ENCODE measurements around the gene ADAMTS19. TPM values are rescaled to one million over a fixed set of nuclear protein-coding genes. Genes with fewer than 3 reads are reported as not detected.

ADAMTS19 gene
- total RNA-seq, 4 donors from 2014 or later, result not detected

DNA sequence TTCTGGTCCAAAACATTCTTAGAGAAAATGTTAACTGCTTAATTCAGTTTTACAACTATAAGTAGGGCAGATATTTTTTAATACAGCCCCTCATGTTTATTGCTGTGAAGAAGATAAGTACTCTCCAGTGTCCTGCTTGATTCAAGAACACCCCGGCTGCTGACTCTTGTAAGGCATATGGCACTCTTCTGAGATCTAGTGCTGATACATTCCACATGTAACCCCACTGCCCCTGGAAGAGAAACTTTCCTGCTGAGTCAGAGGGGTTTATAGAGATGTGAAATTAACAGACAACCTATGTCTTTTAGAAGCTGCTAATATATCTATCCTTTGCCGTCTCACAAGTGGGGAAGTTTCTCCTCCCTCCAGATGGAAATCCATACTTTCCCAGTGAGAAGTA, 286.8 kb downstream of the ADAMTS19 start:
- WGBS, 2 donors, result 54 to 62% methylated on average over 2 of the region's 2 CpGs
- Histone ChIP-seq H3K36me3 (no peaks in the 10 kb centered on the region), H3K9me3 (no peaks in the 10 kb centered on the region), H3K27ac (no peak overlapping the region), H3K27me3 (no peaks in the 10 kb centered on the region), H3K4me1 (no peaks in the 10 kb centered on the region), H3K4me3 (replicated peaks in 1 of 3) (no peak overlapping the region)
- TF ChIP-seq POLR2A (IDR thresholded peaks at IDR 0.05), result no peak
- TF ChIP-seq, protein P1, sequence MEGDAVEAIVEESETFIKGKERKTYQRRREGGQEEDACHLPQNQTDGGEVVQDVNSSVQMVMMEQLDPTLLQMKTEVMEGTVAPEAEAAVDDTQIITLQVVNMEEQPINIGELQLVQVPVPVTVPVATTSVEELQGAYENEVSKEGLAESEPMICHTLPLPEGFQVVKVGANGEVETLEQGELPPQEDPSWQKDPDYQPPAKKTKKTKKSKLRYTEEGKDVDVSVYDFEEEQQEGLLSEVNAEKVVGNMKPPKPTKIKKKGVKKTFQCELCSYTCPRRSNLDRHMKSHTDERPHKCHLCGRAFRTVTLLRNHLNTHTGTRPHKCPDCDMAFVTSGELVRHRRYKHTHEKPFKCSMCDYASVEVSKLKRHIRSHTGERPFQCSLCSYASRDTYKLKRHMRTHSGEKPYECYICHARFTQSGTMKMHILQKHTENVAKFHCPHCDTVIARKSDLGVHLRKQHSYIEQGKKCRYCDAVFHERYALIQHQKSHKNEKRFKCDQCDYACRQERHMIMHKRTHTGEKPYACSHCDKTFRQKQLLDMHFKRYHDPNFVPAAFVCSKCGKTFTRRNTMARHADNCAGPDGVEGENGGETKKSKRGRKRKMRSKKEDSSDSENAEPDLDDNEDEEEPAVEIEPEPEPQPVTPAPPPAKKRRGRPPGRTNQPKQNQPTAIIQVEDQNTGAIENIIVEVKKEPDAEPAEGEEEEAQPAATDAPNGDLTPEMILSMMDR (IDR thresholded peaks at IDR 0.05), result no peak
- DNase-seq, result no peak
- intact Hi-C loops (cut with DNase I), result no loop called here

DNA sequence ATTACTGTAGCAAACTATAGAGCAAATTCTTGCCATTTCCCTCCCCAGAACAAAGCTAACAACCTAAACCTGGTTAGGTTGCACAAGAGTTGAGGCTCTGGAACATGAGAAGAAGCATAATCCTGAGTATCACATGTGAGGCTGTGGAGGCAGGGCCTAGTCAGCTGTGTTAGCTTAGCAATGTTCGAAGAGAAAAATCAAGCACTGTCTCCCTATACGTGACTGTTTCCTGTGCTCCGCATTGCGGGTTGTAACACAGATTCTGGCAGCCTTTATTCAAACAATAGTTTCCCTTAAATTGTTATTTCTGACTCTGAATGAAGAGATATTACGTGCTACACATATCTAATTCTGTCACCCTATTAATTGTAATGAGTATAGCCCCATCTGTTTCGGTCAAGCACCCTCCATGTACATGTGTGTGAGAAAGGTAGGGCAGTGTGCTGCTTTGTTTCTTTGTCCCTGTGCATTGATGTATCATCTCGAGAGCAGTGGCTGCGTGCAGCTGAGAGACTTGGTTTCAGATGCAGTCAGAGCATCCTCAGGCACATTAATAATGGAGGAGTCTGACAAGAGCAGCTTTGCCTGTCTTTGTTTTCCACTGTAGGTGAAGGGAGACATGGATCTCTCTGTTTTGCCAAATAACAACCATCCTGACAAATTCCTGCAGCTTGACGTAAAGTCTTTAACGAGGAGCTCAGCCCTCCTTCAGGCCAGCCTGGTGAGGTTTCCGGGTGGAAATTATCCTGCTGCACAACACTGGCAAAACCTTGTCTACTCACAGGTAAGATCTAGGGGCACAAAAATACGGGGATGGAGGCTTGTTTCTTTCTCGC, 287.7 kb downstream of the ADAMTS19 start, which contains the start of gene MINAR2:
MINAR2 (plus strand) TSS at position 523 of the 836 bp plus-strand sequence; CDS start at position 620, 97 bp downstream.
- TF ChIP-seq, protein P1 (IDR thresholded peaks at IDR 0.05), result no peak
- no peak for TF ChIP-seq POLR2A (IDR thresholded peaks at IDR 0.05)
- Histone ChIP-seq H3K4me3 (replicated peaks in 1 of 3) (no peak within 1 kb of the TSS), H3K27me3 (no peaks in the 10 kb centered on the region), H3K9me3 (no peaks in the 10 kb centered on the region), H3K4me1 (no peaks in the 10 kb centered on the region), H3K27ac (no peak within 1 kb of the TSS), H3K36me3 (no peaks in the 10 kb centered on the region)
- intact Hi-C loops (cut with DNase I), result no loop called here
- 85 to 87% methylated on average over 13 of the region's 13 CpGs for WGBS, 2 donors
- no peak for DNase-seq

DNA sequence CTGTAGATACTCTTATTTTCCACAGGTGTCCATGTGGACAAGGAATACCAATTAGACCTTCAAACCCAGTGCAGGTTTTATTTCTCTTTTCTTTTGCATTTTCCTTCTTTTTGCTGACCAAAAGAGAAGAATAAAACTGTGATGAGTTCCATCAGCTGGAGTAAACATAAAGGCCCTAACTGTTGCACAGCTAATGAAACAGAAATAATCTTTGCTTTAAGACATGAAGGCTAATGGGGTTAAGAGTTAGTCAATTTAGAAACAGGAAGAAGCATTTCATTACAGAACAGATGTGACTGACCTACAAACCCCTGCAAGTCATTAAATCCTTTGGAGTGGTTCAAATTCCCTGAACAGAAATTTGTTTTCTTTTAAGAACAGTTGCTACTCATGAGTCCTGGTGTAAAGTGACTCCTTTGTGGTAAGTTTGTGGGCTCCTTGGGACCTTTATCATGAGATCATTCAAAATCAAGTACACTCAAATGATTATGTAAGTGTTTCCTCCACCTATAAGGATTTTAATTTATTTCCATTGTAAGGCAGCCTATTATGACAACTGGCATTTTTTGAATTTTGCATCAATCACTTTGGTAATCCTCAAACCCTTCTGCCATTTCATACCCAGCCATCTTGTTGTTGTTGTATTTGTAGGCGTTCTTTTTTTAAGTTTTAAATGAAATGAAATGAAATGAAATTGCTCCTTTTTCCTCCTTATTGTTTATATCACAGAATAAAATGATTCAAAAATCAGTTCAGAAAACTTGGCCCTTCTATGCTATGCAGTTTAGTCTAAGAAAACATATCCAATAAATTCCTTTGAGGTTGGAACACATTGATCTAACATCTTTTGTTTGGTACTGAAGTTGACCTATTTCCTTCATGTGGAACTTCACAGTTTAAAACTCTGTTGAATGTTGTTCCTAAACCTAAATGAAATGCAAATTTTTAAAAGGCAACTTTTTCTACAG, 289.1 kb downstream of the ADAMTS19 start:
- H3K4me1 ChIP-seq, result no peaks in the 10 kb centered on the region
- intact Hi-C loops (cut with DNase I), result no loop called here
- H3K4me3 ChIP-seq (replicated peaks in 1 of 3), result no peak overlapping the region
- H3K9me3 ChIP-seq, result no peaks in the 10 kb centered on the region
- H3K27ac ChIP-seq, result no peak overlapping the region
- H3K27me3 ChIP-seq, result no peaks in the 10 kb centered on the region
- 86 to 95% methylated on average over 1 of the region's 1 CpG for WGBS, 2 donors
- no peaks in the 10 kb centered on the region for H3K36me3 ChIP-seq
- DNase-seq, result no peak
- TF ChIP-seq POLR2A (IDR thresholded peaks at IDR 0.05), result no peak
- TF ChIP-seq, protein P1 (IDR thresholded peaks at IDR 0.05), result no peak

DNA sequence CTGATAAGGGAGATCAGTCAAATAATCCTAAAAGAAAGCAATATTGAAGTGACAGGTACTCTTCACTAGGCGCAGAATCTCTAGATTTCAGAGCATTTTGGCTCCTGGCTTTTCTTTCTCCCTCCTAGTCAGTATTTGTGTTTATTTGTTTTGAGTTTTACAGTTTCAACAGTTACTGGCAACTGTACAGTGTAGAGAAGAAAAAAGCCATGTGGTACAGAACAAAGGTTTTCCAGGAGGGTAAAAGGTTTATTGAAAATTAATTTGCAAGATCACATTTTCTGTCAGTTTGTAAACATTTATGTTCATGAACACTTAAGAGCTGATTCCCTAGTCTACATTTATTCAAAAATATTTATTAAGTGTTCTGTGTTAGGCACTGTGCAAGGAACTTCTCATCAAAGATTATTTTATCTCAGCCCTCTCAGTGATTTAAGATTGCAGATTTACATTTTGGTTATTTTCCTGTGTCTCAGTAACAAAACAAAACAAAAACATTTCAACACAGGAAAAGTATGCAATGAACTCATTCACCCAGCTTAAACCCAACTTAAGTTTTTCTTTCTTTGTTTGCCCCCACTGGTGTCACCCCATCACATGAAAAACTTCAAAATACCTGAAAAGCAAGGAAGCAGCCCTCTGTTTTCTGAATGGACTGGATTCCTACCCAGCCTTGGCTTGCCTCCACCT, 300.7 kb downstream of the ADAMTS19 start:
- Histone ChIP-seq H3K4me1 (no peaks in the 10 kb centered on the region), H3K27ac (no peak overlapping the region), H3K4me3 (replicated peaks in 1 of 3) (no peak overlapping the region), H3K36me3 (no peaks in the 10 kb centered on the region), H3K27me3 (no peaks in the 10 kb centered on the region), H3K9me3 (no peaks in the 10 kb centered on the region)
- TF ChIP-seq, protein P1 (IDR thresholded peaks at IDR 0.05), result no peak
- no peak for TF ChIP-seq POLR2A (IDR thresholded peaks at IDR 0.05)
- intact Hi-C loops (cut with DNase I), result no loop called here
- DNase-seq, result no peak
- 88 to 96% methylated on average over 1 of the region's 1 CpG for WGBS, 2 donors
